Astrocyte (in vitro differentiated cells and primary cell): ENCODE results near the gene UNG. TPM values are rescaled to one million over a fixed set of nuclear protein-coding genes. Genes with fewer than 3 reads are reported as not detected.

Source experiments
- DNase-seq: peaks from one replicate; pipeline ENCODE4 v3.0.0-alpha.2; 2010; ENCODE audit warnings: low read depth
- FAIRE-seq: peaks from 2 replicates; lab custom pipeline; 2011; peaks lifted over from hg19 to GRCh38; lab: Jason Lieb, UNC
- H2AFZ ChIP-seq: 2 replicates; pipeline ENCODE4 v1.6.0; 2012; ENCODE audit warnings: low read depth, low read length, inconsistent platforms
- H3K27ac ChIP-seq: 2 replicates; pipeline ENCODE4 v1.5.1; 2011; ENCODE audit warnings: low read depth, low read length, inconsistent platforms
- H3K27me3 ChIP-seq: 2 replicates; pipeline ENCODE4 v1.6.0; 2011; ENCODE audit warnings: low read length, inconsistent platforms; ENCODE audit not compliant: insufficient read depth
- H3K36me3 ChIP-seq: 2 replicates; pipeline ENCODE4 v1.5.1; 2011; ENCODE audit warnings: low read length, inconsistent platforms; ENCODE audit not compliant: insufficient read depth
- H3K4me1 ChIP-seq: 2 replicates; pipeline ENCODE4 v1.5.1; 2011; ENCODE audit warnings: low read length, inconsistent platforms; ENCODE audit not compliant: insufficient read depth
- H3K4me2 ChIP-seq: 2 replicates; pipeline ENCODE4 v1.6.0; 2012; ENCODE audit warnings: low read length, inconsistent platforms
- H3K4me3 ChIP-seq: 2 replicates; pipeline ENCODE4 v1.5.1; 2011; ENCODE audit warnings: low read depth, mild to moderate bottlenecking, low read length, inconsistent platforms; ENCODE audit not compliant: insufficient read depth
- H3K79me2 ChIP-seq: 2 replicates; pipeline ENCODE4 v1.6.0; 2012; ENCODE audit warnings: mild to moderate bottlenecking, low read length, inconsistent platforms; ENCODE audit not compliant: insufficient read depth
- H3K9ac ChIP-seq: 2 replicates; pipeline ENCODE4 v1.6.0; 2012; ENCODE audit warnings: mild to moderate bottlenecking, low read length, inconsistent platforms
- H3K9me3 ChIP-seq: 2 replicates; pipeline ENCODE4 v1.5.1; 2012; ENCODE audit warnings: low read depth, mild to moderate bottlenecking, low read length, inconsistent platforms; ENCODE audit not compliant: insufficient read depth
- H4K20me1 ChIP-seq: 2 replicates; pipeline ENCODE4 v1.6.0; 2012; ENCODE audit warnings: low read length, inconsistent platforms; ENCODE audit not compliant: insufficient read depth
- H3K27ac Mint-ChIP-seq: one replicate; pipeline ENCODE4 v1.8.0; 2021; ENCODE audit warnings: mild to moderate bottlenecking, mixed read lengths; ENCODE audit not compliant: unreplicated experiment
- H3K27me3 Mint-ChIP-seq: one replicate; pipeline ENCODE4 v1.8.0; 2021; ENCODE audit warnings: low read depth, mixed read lengths; ENCODE audit not compliant: unreplicated experiment
- H3K36me3 Mint-ChIP-seq: one replicate; pipeline ENCODE4 v1.8.0; 2021; ENCODE audit warnings: low read depth, mixed read lengths; ENCODE audit not compliant: unreplicated experiment
- H3K4me1 Mint-ChIP-seq: one replicate; pipeline ENCODE4 v1.8.0; 2021; ENCODE audit warnings: low read depth, mixed read lengths; ENCODE audit not compliant: unreplicated experiment
- H3K4me3 Mint-ChIP-seq: one replicate; pipeline ENCODE4 v1.8.0; 2021; ENCODE audit warnings: mild to moderate bottlenecking, moderate library complexity, mixed read lengths; ENCODE audit not compliant: unreplicated experiment
- H3K9me3 Mint-ChIP-seq: one replicate; pipeline ENCODE4 v1.8.0; 2021; ENCODE audit warnings: mild to moderate bottlenecking, mixed read lengths; ENCODE audit not compliant: unreplicated experiment
- CTCF ChIP-seq: IDR thresholded peaks from 2 replicates; pipeline ENCODE4 v1.5.1; 2011; ENCODE audit warnings: low read depth, mild to moderate bottlenecking, inconsistent platforms, low read length, moderate library complexity; ENCODE audit not compliant: insufficient read depth
- EZH2 ChIP-seq: IDR thresholded peaks from 2 replicates; pipeline ENCODE4 v1.6.1; 2012; ENCODE audit warnings: mild to moderate bottlenecking, low read length, inconsistent platforms; ENCODE audit not compliant: insufficient read depth
- total RNA-seq: library from RNA; stranded (reverse); gene quantifications from 2 replicates; pipeline ENCODE4 v1.2.1, GENCODE V29; 2021

UNG gene
- total RNA-seq, 1 donor from 2014 or later, result 21.9 TPM

- Histone ChIP-seq H3K79me2 (no peaks in the 10 kb centered on the region), H4K20me1 (no peaks in the 10 kb centered on the region), H3K9ac (no peak overlapping the region), H2AFZ (no peak overlapping the region), H3K27ac (no peak overlapping the region), H3K27me3 (no peaks in the 10 kb centered on the region), H3K9me3 (no peaks in the 10 kb centered on the region), H3K4me2 (no peak overlapping the region), H3K4me3 (no peak overlapping the region), H3K4me1 (no peaks in the 10 kb centered on the region), H3K36me3 (peaks cover 19% of the 10 kb centered on the region)
- TF ChIP-seq CTCF, result no peak
- TF ChIP-seq EZH2, result no peak
- peaks cover 4% of the 10 kb centered on the region for H3K36me3 Mint-ChIP-seq
- peaks cover 4% of the 10 kb centered on the region for H3K9me3 Mint-ChIP-seq
- H3K4me1 Mint-ChIP-seq, result no peaks in the 10 kb centered on the region
- H3K27me3 Mint-ChIP-seq, result no peaks in the 10 kb centered on the region
- H3K4me3 Mint-ChIP-seq, result no peak overlapping the region
- FAIRE-seq, result no peak
- H3K27ac Mint-ChIP-seq, result no peak overlapping the region
- no peak for DNase-seq
Observed at GRCh38 chr12:109064143-109064542, 33.3 kb upstream of the UNG start.

DNA sequence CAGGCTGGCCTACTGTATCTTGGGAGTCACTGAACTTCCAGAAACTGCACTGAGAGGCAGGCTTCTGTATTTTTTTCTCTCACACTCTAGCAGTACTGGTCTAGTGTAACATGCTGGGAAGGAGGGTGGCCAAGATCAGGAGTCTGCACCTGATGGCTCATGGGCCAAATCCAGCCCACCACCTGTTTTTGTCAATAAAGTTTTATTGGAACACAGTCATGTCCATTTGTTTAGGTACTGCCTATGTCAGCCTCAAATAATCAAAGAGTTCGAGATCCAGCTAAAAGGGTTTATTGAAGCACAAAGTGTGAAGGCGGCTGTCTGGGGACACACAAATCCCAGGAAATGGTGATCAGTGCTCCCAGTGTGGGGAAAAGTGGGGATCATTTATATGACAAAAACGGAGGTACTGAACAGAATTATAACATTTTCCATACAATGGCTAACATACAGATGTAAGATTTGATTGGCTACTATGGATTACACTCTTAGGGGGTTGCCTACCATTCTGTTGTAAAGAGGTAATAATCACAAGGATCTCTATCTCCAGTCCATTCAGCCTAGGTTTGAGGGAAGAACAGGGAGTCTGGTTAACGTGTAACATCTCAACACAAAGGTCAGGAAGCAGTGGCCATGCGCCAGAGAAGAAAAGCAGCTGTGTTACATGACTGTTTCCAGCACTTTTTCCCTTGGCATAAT, 32.1 kb upstream of the UNG start:
- H3K27ac Mint-ChIP-seq, result no peak overlapping the region
- no peak overlapping the region for H3K4me3 Mint-ChIP-seq

More for the DNA sequence above, 32.1 kb upstream of the UNG start:
- H3K9ac ChIP-seq, result no peak overlapping the region
- no peaks in the 10 kb centered on the region for H3K27me3 ChIP-seq
- Mint-ChIP-seq H3K27me3 (no peaks in the 10 kb centered on the region), H3K9me3 (peaks cover 6% of the 10 kb centered on the region), H3K4me1 (no peaks in the 10 kb centered on the region), H3K36me3 (peaks cover 12% of the 10 kb centered on the region)
- DNase-seq (no peak), FAIRE-seq (no peak)
- no peaks in the 10 kb centered on the region for H3K4me1 ChIP-seq
- H3K4me3 ChIP-seq, result no peak overlapping the region
- H3K4me2 ChIP-seq, result no peak overlapping the region
- TF ChIP-seq CTCF (no peak), EZH2 (no peak)
- no peaks in the 10 kb centered on the region for H3K9me3 ChIP-seq
- H3K27ac ChIP-seq, result no peak overlapping the region
- H2AFZ ChIP-seq, result no peak overlapping the region
- no peaks in the 10 kb centered on the region for H3K79me2 ChIP-seq
- H4K20me1 ChIP-seq, result no peaks in the 10 kb centered on the region
- peaks cover 15% of the 10 kb centered on the region for H3K36me3 ChIP-seq
